Bronchial epithelial cell (primary cell): ENCODE results near the gene VSNL1. TPM values are rescaled to one million over a fixed set of nuclear protein-coding genes. Genes with fewer than 3 reads are reported as not detected.

Source experiments
- DNase-seq: peaks from one replicate; pipeline ENCODE4 v3.0.0-alpha.2; 2010; ENCODE audit warnings: low read depth
- FAIRE-seq: peaks from 2 replicates; lab custom pipeline; 2011; peaks lifted over from hg19 to GRCh38; lab: Jason Lieb, UNC
- H3K27me3 ChIP-seq: 2 replicates; pipeline ENCODE4 v1.5.1; 2011; ENCODE audit warnings: low read length; ENCODE audit not compliant: control insufficient read depth, insufficient read depth
- H3K36me3 ChIP-seq: 2 replicates; pipeline ENCODE4 v1.5.1; 2011; ENCODE audit warnings: low read length; ENCODE audit not compliant: control insufficient read depth, insufficient read depth
- H3K4me3 ChIP-seq: 2 replicates; pipeline ENCODE4 v1.5.1; 2011; ENCODE audit warnings: mild to moderate bottlenecking, low read depth, low read length, control low read depth
- total RNA-seq: library from RNA; depleted of rRNA; stranded (reverse); fragments of >200 nt; gene quantifications from 2 replicates; pipeline ENCODE4 v1.2.1, GENCODE V29; 2014
- TF ChIP-seq, protein P1 (sequence below): IDR thresholded peaks from 2 replicates; pipeline ENCODE4 v1.5.1; 2011; ENCODE audit warnings: mild to moderate bottlenecking, moderate library complexity, low read length, control low read depth, inconsistent platforms; ENCODE audit not compliant: insufficient read depth, severe bottlenecking

The VSNL1 gene
- total RNA-seq, 1 donor from 2014 or later, result 1.6 TPM

- TF ChIP-seq, protein P1, sequence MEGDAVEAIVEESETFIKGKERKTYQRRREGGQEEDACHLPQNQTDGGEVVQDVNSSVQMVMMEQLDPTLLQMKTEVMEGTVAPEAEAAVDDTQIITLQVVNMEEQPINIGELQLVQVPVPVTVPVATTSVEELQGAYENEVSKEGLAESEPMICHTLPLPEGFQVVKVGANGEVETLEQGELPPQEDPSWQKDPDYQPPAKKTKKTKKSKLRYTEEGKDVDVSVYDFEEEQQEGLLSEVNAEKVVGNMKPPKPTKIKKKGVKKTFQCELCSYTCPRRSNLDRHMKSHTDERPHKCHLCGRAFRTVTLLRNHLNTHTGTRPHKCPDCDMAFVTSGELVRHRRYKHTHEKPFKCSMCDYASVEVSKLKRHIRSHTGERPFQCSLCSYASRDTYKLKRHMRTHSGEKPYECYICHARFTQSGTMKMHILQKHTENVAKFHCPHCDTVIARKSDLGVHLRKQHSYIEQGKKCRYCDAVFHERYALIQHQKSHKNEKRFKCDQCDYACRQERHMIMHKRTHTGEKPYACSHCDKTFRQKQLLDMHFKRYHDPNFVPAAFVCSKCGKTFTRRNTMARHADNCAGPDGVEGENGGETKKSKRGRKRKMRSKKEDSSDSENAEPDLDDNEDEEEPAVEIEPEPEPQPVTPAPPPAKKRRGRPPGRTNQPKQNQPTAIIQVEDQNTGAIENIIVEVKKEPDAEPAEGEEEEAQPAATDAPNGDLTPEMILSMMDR, result no peak
- Histone ChIP-seq H3K27me3 (no peaks in the 10 kb centered on the region), H3K4me3 (no peak overlapping the region), H3K36me3 (no peaks in the 10 kb centered on the region)
- FAIRE-seq (no peak), DNase-seq (peak; percentile 92)
Observed at GRCh38 chr2:17592731-17593409, 52.4 kb downstream of the VSNL1 start.

DNA sequence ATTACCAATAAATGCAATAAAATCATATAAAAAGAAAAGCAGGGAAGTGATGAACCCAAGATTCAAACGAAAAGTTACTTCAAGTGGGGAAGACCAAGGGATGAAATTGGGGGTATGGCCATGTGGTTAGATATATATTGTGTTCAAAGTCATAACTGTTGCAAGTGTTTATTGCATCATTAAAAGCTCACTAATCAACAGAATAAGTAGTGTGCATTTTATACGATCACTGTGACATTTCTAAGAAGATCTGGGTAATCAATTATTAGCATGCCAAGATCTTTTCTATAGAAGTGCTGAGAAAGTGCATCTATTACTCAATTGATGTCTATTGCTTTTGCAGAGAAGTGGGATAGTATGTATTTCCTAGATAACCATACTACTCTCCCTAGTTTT is 52.9 kb downstream of the VSNL1 start:
- no peak overlapping the region for H3K4me3 ChIP-seq
- H3K36me3 ChIP-seq, result no peaks in the 10 kb centered on the region
- DNase-seq (no peak), FAIRE-seq (no peak)
- H3K27me3 ChIP-seq, result no peaks in the 10 kb centered on the region
- TF ChIP-seq, protein P1, result no peak

DNA sequence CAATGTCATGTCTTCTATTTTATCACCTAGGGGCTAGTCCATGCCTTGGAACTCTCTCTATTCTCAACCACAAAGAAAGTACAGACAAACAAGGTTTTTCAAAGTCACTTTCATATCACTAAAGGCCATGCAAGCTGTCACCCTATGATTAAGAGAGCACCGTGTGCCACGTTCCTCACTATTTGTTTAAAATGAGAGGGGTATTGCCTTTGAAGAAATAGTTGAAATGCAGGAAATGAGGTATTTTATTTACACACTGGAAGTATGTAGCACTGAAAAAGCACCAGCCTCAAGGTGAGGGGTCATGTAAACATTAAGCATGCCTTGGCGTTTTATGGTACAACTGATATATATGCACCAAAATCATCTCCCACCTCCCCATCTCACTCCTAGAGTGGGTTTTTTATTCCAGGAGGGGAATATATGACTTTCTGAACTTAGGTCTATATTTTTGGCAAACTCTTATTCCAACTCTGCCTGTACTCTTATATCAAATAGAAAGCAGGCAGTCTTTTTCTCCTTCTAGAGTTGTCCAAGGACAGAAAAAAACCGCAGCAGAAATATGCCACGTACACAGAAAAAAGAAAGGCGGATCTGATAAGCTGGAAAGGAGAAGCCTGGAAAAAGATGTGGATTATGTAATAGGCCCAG is 53.5 kb downstream of the VSNL1 start:
- Histone ChIP-seq H3K27me3 (no peaks in the 10 kb centered on the region), H3K4me3 (no peak overlapping the region), H3K36me3 (no peaks in the 10 kb centered on the region)
- FAIRE-seq (no peak), DNase-seq (peak; percentile 67)
- TF ChIP-seq, protein P1, result no peak

- Histone ChIP-seq H3K4me3 (no peak overlapping the region), H3K27me3 (no peaks in the 10 kb centered on the region), H3K36me3 (no peaks in the 10 kb centered on the region)
- TF ChIP-seq, protein P1, result no peak
- FAIRE-seq, result no peak
- no peak for DNase-seq
Observed at GRCh38 chr2:17594533-17595401, 54.3 kb downstream of the VSNL1 start.

- FAIRE-seq, result no peak
- H3K4me3 ChIP-seq, result no peak overlapping the region
- TF ChIP-seq, protein P1, result no peak
- H3K36me3 ChIP-seq, result no peaks in the 10 kb centered on the region
- no peaks in the 10 kb centered on the region for H3K27me3 ChIP-seq
- peak; percentile 75 for DNase-seq
Observed at GRCh38 chr2:17599617-17600016, 59.1 kb downstream of the VSNL1 start.
